AG04449 (cell line): Measurements from ENCODE around the gene FHIP1B.

Experiments used
- CTCF ChIA-PET: fragments of 350-600 bp; formaldehyde crosslinking; extraction: SDS; loops from one replicate; lab custom pipeline; 2021; ENCODE audit warnings: antibody characterized with exemption; lab: Yijun Ruan, JAX
- POLR2A ChIA-PET: fragments of 400-600, 350-600 bp; formaldehyde crosslinking; extraction: SDS; loops from one replicate; lab custom pipeline; 2020; ENCODE audit warnings: antibody characterized with exemption, inconsistent platforms; lab: Yijun Ruan, JAX
- DNase-seq: peaks from one replicate; pipeline ENCODE4 v3.0.0-alpha.2; 2010; ENCODE audit warnings: low read depth, low spot score
- H3K4me3 ChIP-seq: 2 replicates; pipeline ENCODE4 v1.5.1; 2011; ENCODE audit warnings: low read depth, mild to moderate bottlenecking, control low read depth, low read length
- TF ChIP-seq, protein P1 (sequence below): IDR thresholded peaks from one replicate; pipeline ENCODE4 v1.5.1; 2011; ENCODE audit warnings: mild to moderate bottlenecking, moderate library complexity, low read length, control low read depth, inconsistent platforms; ENCODE audit not compliant: insufficient read depth; ENCODE audit errors: missing control alignments

Gene FHIP1B

DNA sequence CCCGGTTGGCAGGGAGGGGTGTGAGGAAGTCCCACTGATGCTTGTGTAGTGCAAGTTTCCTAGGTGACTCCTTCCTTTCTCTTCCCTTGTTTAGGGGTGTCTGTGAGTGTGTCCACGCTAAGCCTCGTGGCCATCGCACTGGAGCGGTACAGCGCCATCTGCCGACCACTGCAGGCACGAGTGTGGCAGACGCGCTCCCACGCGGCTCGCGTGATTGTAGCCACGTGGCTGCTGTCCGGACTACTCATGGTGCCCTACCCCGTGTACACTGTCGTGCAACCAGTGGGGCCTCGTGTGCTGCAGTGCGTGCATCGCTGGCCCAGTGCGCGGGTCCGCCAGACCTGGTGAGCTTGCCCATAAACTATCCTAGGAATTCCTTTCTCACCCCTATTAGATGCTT, 35.6 kb upstream of the FHIP1B start:
- no peak overlapping the region for H3K4me3 ChIP-seq
- CTCF ChIA-PET, result interaction anchor here (0.9 to 2.2 kb wide), 2 partner anchors 19 to 23 kb away, joined by 3 to 13 read pairs; no protein-coding TSS in a partner anchor
- POLR2A ChIA-PET, result no interaction called here
- TF ChIP-seq, protein P1, sequence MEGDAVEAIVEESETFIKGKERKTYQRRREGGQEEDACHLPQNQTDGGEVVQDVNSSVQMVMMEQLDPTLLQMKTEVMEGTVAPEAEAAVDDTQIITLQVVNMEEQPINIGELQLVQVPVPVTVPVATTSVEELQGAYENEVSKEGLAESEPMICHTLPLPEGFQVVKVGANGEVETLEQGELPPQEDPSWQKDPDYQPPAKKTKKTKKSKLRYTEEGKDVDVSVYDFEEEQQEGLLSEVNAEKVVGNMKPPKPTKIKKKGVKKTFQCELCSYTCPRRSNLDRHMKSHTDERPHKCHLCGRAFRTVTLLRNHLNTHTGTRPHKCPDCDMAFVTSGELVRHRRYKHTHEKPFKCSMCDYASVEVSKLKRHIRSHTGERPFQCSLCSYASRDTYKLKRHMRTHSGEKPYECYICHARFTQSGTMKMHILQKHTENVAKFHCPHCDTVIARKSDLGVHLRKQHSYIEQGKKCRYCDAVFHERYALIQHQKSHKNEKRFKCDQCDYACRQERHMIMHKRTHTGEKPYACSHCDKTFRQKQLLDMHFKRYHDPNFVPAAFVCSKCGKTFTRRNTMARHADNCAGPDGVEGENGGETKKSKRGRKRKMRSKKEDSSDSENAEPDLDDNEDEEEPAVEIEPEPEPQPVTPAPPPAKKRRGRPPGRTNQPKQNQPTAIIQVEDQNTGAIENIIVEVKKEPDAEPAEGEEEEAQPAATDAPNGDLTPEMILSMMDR, result no peak
- no peak for DNase-seq

DNA sequence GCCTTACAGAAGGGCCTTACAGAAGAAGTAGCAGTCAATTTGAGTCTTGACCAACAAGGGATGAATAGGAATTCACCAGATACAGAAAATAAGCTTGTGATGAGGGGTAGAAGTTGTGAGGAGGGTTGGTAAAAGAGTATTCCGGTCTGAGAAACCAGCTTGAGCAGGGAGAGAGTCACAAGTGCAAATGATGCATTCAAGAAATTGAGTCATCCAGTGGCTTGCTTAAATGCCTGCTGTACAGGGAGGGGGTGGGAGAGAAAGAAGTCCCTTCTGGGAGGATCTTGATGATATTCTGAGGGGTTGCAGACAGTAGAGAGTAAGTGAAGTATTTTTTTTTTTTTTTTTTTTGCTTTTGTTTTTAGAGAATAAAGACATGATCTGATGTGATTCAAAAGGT, 34.4 kb upstream of the FHIP1B start:
- ChIA-PET POLR2A (no interaction called here), CTCF (interaction anchor here (0.7 to 2.5 kb wide), 3 partner anchors 14 to 48 kb away, joined by 3 to 14 read pairs (median 3); no protein-coding TSS in a partner anchor)
- DNase-seq, result no peak
- TF ChIP-seq, protein P1, result no peak
- H3K4me3 ChIP-seq, result no peak overlapping the region

DNA sequence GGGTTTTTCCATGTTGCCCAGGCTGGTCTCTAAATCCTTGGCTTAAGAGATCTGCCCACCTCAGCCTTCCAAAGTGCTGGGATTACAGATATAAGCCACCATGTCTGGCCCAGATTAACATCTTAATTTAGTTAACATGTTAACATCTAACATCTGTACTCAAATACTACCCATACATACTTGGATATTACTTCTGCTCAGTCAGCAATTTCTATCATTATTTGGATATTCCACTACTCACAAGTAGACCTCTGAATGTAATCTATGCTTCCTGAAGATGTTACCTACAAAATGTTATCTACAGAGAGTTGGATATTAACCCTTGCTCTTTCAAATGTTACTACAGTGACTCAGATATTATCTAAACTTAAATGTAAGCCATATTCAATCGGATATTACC, 29.2 kb upstream of the FHIP1B start:
- POLR2A ChIA-PET, result no interaction called here
- TF ChIP-seq, protein P1, result no peak
- H3K4me3 ChIP-seq, result no peak overlapping the region
- no peak for DNase-seq
- CTCF ChIA-PET, result interaction anchor here (3.6 kb wide), 1 partner anchor 12 kb away, joined by 30 read pairs; no protein-coding TSS in a partner anchor

DNA sequence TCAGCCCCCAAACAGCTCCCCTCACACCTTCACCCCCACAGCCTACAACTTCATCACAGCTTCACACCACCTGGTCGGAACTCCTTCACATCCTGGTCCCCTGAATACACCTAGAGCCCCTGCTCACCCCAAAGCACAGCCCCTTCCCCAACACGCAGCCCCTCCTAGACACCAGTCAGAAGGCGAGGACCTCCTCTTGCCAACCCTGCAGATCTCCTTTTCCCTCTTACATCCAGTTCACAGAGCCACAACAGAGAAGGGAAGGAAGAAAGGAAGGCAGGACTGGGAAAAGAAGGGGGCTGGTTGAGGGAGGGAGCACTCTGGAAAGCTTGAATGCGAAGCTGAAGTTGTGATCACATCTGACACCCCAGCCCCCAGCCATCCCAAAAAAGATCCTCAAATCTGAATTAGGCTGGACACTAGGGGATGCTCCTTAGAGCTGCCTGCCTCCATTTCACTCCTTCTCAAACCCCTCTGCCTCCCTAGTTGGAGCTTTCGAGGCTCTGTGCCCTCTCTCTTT, 25.8 kb upstream of the FHIP1B start:
- CTCF ChIA-PET, result interaction anchor here (1.4 to 14.3 kb wide), 3 partner anchors 8 to 96 kb away, joined by 4 to 494 read pairs (median 30); no protein-coding TSS in a partner anchor
- POLR2A ChIA-PET, result no interaction called here
- H3K4me3 ChIP-seq, result no peak overlapping the region
- DNase-seq, result no peak
- TF ChIP-seq, protein P1, result no peak

DNA sequence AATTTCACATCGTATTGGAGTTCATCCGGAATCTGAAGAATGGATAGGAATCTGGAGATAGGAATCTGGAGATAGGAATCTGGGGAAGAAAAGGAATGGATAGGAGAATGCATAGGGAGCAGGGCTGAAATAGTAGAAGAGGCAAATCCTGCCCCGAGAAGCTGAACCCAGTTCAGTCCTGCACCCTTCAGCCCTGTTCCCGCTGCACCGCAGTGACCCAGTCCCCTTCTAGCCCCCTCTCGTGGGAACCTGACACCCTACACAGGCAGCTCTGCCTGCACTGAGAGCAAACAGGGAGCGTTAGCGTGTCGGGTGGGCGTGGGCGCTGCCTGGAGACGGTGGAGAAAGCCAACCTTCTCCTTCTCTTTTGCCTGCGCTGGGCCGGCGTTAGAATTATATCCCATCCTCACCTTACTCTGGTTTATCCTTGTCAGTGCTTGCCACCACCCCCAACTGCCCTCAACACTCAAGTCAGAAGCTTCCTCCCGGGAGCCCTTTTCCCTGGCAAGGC, 24.2 kb upstream of the FHIP1B start:
- ChIA-PET POLR2A (no interaction called here), CTCF (interaction anchor here (0.6 to 14.3 kb wide), 7 partner anchors 8 to 98 kb away, joined by 3 to 494 read pairs (median 4); no protein-coding TSS in a partner anchor)
- H3K4me3 ChIP-seq, result no peak overlapping the region; the same call in 1 of the 2 replicates
- DNase-seq, result no peak
- TF ChIP-seq, protein P1, result no peak

DNA sequence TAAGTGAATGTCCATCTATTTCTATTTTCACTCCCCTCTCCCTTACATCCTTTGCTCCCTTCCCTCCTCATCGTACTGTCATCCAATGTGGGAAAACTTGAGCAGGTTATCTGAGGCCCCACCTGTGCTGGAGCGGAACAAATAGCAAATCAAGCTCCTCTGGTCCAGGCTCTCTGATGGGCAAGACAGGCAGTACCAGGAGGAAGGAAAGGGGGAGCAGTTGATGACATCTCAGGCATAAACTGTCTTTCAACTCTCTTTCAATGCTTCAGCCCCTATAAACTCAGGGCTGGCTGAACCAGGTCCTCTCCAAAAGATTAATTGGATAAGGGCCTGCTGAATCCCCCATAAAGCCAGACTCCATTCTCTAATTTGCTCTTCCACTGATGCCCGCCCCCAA, 23.7 kb upstream of the FHIP1B start:
- ChIA-PET POLR2A (no interaction called here), CTCF (interaction anchor here (1.1 to 14.3 kb wide), 5 partner anchors 10 to 99 kb away, joined by 3 to 494 read pairs (median 4); no protein-coding TSS in a partner anchor)
- H3K4me3 ChIP-seq, result no peak overlapping the region
- no peak for DNase-seq
- TF ChIP-seq, protein P1, result no peak
